B cell (primary cell): ENCODE data around the gene PIK3R2. TPM values are rescaled to one million over a fixed set of nuclear protein-coding genes. Genes with fewer than 3 reads are reported as not detected.
A peak's percentile ranks its signal among the peaks of the same experiment; 100 is the strongest.

Experiments used
- ATAC-seq: fragments of 200-7000 bp; cut with Tn5 transposase; one replicate; pipeline ENCODE4 v1.10.0; 2021; ENCODE audit warnings: low read depth, mild to moderate bottlenecking, moderate number of reproducible peaks, moderate library complexity
- CTCF ChIA-PET: fragments of 350-600 bp; sonication (Branson Sonifier 250); formaldehyde crosslinking; loops from one replicate; lab custom pipeline; 2021; ENCODE audit warnings: antibody characterized with exemption, inconsistent platforms; lab: Charles Lee
- POLR2A ChIA-PET: fragments of 350-600 bp; sonication (Branson Sonifier 250); formaldehyde crosslinking; loops from one replicate; lab custom pipeline; 2021; ENCODE audit warnings: antibody characterized with exemption; lab: Charles Lee
- DNase-seq: peaks from one replicate; pipeline ENCODE4 v3.0.0; 2013
- H2AFZ ChIP-seq: 2 replicates; pipeline ENCODE4 v1.6.1; 2012; ENCODE audit warnings: mild to moderate bottlenecking, low read depth, low read length; ENCODE audit not compliant: insufficient read depth, poor library complexity, severe bottlenecking
- H3K27ac ChIP-seq, 2 donors: 1 replicate in 1 of 2; 2 replicates in 1 of 2; pipeline ENCODE4 v1.5.1; 2012 to 2013; ENCODE audit warnings: low read length in 2 of 2, mild to moderate bottlenecking in 2 of 2, moderate library complexity in 1 of 2
- H3K27me3 ChIP-seq, 4 experiments: fragments of 200-600 bp in 1 of 4; sonication (generic) in 1 of 4; replicated peaks in 1 of 4; 1 replicate in 2 of 4; 2 replicates in 2 of 4; pipeline versions ENCODE4 v1.6.1 to v1.7.0; 2013 to 2016; ENCODE audit warnings: low read length in 3 of 4, mild to moderate bottlenecking in 2 of 4, mixed read lengths in 1 of 4, moderate library complexity in 1 of 4; ENCODE audit not compliant: insufficient read depth in 4 of 4, control insufficient read depth in 3 of 4; ENCODE audit errors: control extremely low read depth in 1 of 4
- H3K36me3 ChIP-seq, 2 experiments: replicated peaks in 1 of 2; 1 replicate in 1 of 2; 2 replicates in 1 of 2; pipeline versions ENCODE4 v1.6.1 to v1.7.1; 2013; ENCODE audit warnings: low read length in 1 of 2; ENCODE audit not compliant: insufficient read depth in 2 of 2, control insufficient read depth in 1 of 2; ENCODE audit errors: control extremely low read depth in 1 of 2, extremely low read depth in 1 of 2
- H3K4me1 ChIP-seq, 2 donors: fragments of 200-600 bp in 1 of 2; sonication (generic) in 1 of 2; 1 replicate in 1 of 2; 2 replicates in 1 of 2; pipeline versions ENCODE4 v1.5.1 to v1.6.1; 2013 to 2017; ENCODE audit warnings: low read length in 2 of 2; ENCODE audit not compliant: control insufficient read depth in 2 of 2, insufficient read depth in 2 of 2
- H3K4me2 ChIP-seq: replicated peaks from 2 replicates; pipeline ENCODE3; 2012; ENCODE audit warnings: mild to moderate bottlenecking, low read depth, low read length; ENCODE audit not compliant: poor library complexity, severe bottlenecking
- H3K4me3 ChIP-seq, 5 experiments: fragments of 200-600 bp in 1 of 5; sonication (generic) in 1 of 5; 1 replicate in 3 of 5; 2 replicates in 2 of 5; pipeline versions ENCODE4 v1.5.1 to v1.7.0; 2011 to 2016; ENCODE audit warnings: low read length in 4 of 5, mild to moderate bottlenecking in 4 of 5, low read depth in 2 of 5, control low read depth in 1 of 5, moderate library complexity in 1 of 5; ENCODE audit not compliant: insufficient read depth in 1 of 5; ENCODE audit errors: control extremely low read depth in 1 of 5, extremely low read depth in 1 of 5
- H3K79me2 ChIP-seq: fragments of 200-600 bp; sonication (generic); one replicate; pipeline ENCODE4 v1.6.0; 2016; ENCODE audit warnings: low read length; ENCODE audit not compliant: control insufficient read depth, insufficient read depth
- H3K9ac ChIP-seq: fragments of 200-600 bp; sonication (generic); 2 replicates; pipeline ENCODE4 v1.6.1; 2017; ENCODE audit warnings: mild to moderate bottlenecking, low read length, moderate library complexity
- H3K9me3 ChIP-seq, 3 donors: one replicate each; pipeline versions ENCODE4 v1.6.1 to v1.7.1; 2013; ENCODE audit warnings: low read length in 2 of 3; ENCODE audit not compliant: control insufficient read depth in 2 of 3, insufficient read depth in 1 of 3; ENCODE audit errors: control extremely low read depth in 1 of 3
- H4K20me1 ChIP-seq: 2 replicates; pipeline ENCODE4 v1.6.0; 2012; ENCODE audit warnings: mild to moderate bottlenecking, low read length; ENCODE audit not compliant: insufficient read depth, control insufficient read depth, poor library complexity, severe bottlenecking
- H3K27ac Mint-ChIP-seq: one replicate; pipeline ENCODE4 v1.8.0; 2021; ENCODE audit warnings: mixed read lengths
- H3K27me3 Mint-ChIP-seq: one replicate; pipeline ENCODE4 v1.8.0; 2021; ENCODE audit warnings: mixed read lengths
- H3K4me1 Mint-ChIP-seq: one replicate; pipeline ENCODE4 v1.8.0; 2021; ENCODE audit warnings: mixed read lengths
- H3K4me3 Mint-ChIP-seq: one replicate; pipeline ENCODE4 v1.8.0; 2021; ENCODE audit warnings: mixed read lengths
- H3K9me3 Mint-ChIP-seq: one replicate; pipeline ENCODE4 v1.8.0; 2022; ENCODE audit warnings: mixed read lengths; ENCODE audit not compliant: insufficient read depth
- CTCF ChIP-seq: fragments of 200-600 bp; IDR thresholded peaks from one replicate; pipeline ENCODE4 v1.8.0; 2022; ENCODE audit warnings: antibody characterized with exemption, mild to moderate bottlenecking
- EZH2 ChIP-seq: IDR thresholded peaks from 2 replicates; pipeline ENCODE4 v1.6.1; 2012; ENCODE audit warnings: borderline replicate concordance, low read depth, mild to moderate bottlenecking, moderate library complexity, low read length; ENCODE audit not compliant: insufficient read depth, poor library complexity, severe bottlenecking
- WGBS: methylation state at CpG from one replicate; pipeline ENCODE4 v1.1.5; 2013; ENCODE audit warnings: missing lambda C conversion rate; ENCODE audit not compliant: insufficient coverage; 5-methylcytosine and 5-hydroxymethylcytosine counted together
- intact Hi-C: fragments of 100-400 bp; cut with micrococcal nuclease; formaldehyde crosslinking; loops from one replicate; pipeline ENCODE4 v1.10.0; 2022
- polyA plus RNA-seq: library from polyadenylated mRNA; depleted of rRNA; stranded (reverse); fragments of >200 nt; gene quantifications from 2 replicates; pipeline ENCODE4 v1.2.3, GENCODE V29; 2012
- total RNA-seq, 2 donors: library from RNA; stranded (reverse); fragments of 120-200 nt in 1 of 2; gene quantifications; 1 replicate in 1 of 2; 2 replicates in 1 of 2; pipeline versions ENCODE4 v1.2.3 to v1.2.4, GENCODE V29; 2013 to 2022

Gene PIK3R2
- total and polyA plus RNA-seq, 2 donors (not counting 1 experiment from before 2014, with no cell fraction given) = 8.5 to 15.8 TPM

- Histone ChIP-seq H3K4me1 (peaks cover 14 to 25% of the 10 kb centered on the region in 2 donors), H3K4me3 (peak overlapping the region; percentile 63 to 88 (median 70)), H3K36me3 (peaks cover 0 to 17% of the 10 kb centered on the region in 2 experiments), H3K4me2 (peak overlapping the region; percentile 99), H3K27me3 (no peaks in the 10 kb centered on the region), H4K20me1 (peaks cover 17% of the 10 kb centered on the region), H3K9ac (peak overlapping the region; percentile 77), H3K79me2 (peaks cover 10% of the 10 kb centered on the region), H3K9me3 (no peaks in the 10 kb centered on the region), H3K27ac (peak overlapping the region; percentile 90 to 93), H2AFZ (peak overlapping the region; percentile 73)
- H3K4me1 Mint-ChIP-seq = peaks cover 23% of the 10 kb centered on the region
- intact Hi-C loops = loop anchor here (1.0 to 2.0 kb wide), 8 partner anchors 16 to 220 kb away; partner anchors contain the start of genes CCDC124 and RAB3A
- peak overlapping the region; percentile 89 for H3K4me3 Mint-ChIP-seq
- H3K27ac Mint-ChIP-seq = peak overlapping the region; percentile 95
- no peaks in the 10 kb centered on the region for H3K27me3 Mint-ChIP-seq
- no peaks in the 10 kb centered on the region for H3K9me3 Mint-ChIP-seq
- DNase-seq (peak; percentile 100), ATAC-seq (peak; percentile 71)
- TF ChIP-seq EZH2 (no peak), CTCF (peak; percentile 88)
- CTCF ChIA-PET = interaction anchor here (0.6 to 2.4 kb wide), 21 partner anchors 9 to 220 kb away, joined by 3 to 16 read pairs (median 5); partner anchors contain the start of genes ARRDC2, CCDC124, IFI30 and MAST3
- POLR2A ChIA-PET = interaction anchor here (0.6 to 2.5 kb wide), 16 partner anchors 12 to 151 kb away, joined by 3 to 18 read pairs (median 4); partner anchors contain the start of genes ARRDC2, MAST3 and MPV17L2
- WGBS = under 1% methylated on average over 22 of the region's 22 CpGs
These were observed 534 bp upstream of the PIK3R2 start for GRCh38 chr19:18152442-18152816.

GRCh38 chr19:18153556-18154134 is 682 bp downstream of the PIK3R2 start:
- ATAC-seq (no peak), DNase-seq (no peak)
- H3K27me3 Mint-ChIP-seq = no peaks in the 10 kb centered on the region
- CTCF ChIA-PET = interaction anchor here (1.0 to 1.3 kb wide), 2 partner anchors 15 to 126 kb away, joined by 3 to 5 read pairs; no protein-coding TSS in a partner anchor
- Histone ChIP-seq H3K27ac (peak overlapping the region in 1 of 2 donors; percentile 93), H3K9me3 (no peaks in the 10 kb centered on the region), H3K27me3 (no peaks in the 10 kb centered on the region), H3K79me2 (peaks cover 10% of the 10 kb centered on the region), H4K20me1 (peaks cover 17% of the 10 kb centered on the region), H3K4me3 (peak overlapping the region in 4 of 5 experiments; percentile 63 to 88 (median 69)), H2AFZ (peak overlapping the region; percentile 73), H3K9ac (peak overlapping the region; percentile 77), H3K36me3 (peaks cover 0 to 9% of the 10 kb centered on the region in 2 experiments), H3K4me2 (peak overlapping the region; percentile 99), H3K4me1 (peaks cover 14 to 25% of the 10 kb centered on the region in 2 donors)
- WGBS = 3% methylated on average over 38 of the region's 38 CpGs
- POLR2A ChIA-PET = interaction anchor here (0.6 to 1.0 kb wide), 2 partner anchors 25 to 131 kb away, joined by 3 to 6 read pairs; no protein-coding TSS in a partner anchor
- H3K4me1 Mint-ChIP-seq = peaks cover 23% of the 10 kb centered on the region
- peak overlapping the region; percentile 89 for H3K4me3 Mint-ChIP-seq
- peak overlapping the region; percentile 92 for H3K27ac Mint-ChIP-seq
- intact Hi-C loops = loop anchor here (1.0 to 2.0 kb wide), 4 partner anchors 8 to 221 kb away; partner anchors contain the start of gene CCDC124
- no peak for TF ChIP-seq EZH2
- H3K9me3 Mint-ChIP-seq = no peaks in the 10 kb centered on the region
